AG20443 (cell line): Measurements from ENCODE around the gene RBM4B.
A peak's percentile ranks its signal among the peaks of the same experiment; 100 is the strongest.
"Not testable (repeated sequence)": the region's sequence is repeated elsewhere in the genome, so short reads cannot be mapped to it uniquely, and the experiment has no call there.

Source experiments
- DNase-seq: peaks from one replicate; pipeline ENCODE4 v3.0.0; 2012; ENCODE audit warnings: low spot score, mixed read lengths

RBM4B gene

DNA sequence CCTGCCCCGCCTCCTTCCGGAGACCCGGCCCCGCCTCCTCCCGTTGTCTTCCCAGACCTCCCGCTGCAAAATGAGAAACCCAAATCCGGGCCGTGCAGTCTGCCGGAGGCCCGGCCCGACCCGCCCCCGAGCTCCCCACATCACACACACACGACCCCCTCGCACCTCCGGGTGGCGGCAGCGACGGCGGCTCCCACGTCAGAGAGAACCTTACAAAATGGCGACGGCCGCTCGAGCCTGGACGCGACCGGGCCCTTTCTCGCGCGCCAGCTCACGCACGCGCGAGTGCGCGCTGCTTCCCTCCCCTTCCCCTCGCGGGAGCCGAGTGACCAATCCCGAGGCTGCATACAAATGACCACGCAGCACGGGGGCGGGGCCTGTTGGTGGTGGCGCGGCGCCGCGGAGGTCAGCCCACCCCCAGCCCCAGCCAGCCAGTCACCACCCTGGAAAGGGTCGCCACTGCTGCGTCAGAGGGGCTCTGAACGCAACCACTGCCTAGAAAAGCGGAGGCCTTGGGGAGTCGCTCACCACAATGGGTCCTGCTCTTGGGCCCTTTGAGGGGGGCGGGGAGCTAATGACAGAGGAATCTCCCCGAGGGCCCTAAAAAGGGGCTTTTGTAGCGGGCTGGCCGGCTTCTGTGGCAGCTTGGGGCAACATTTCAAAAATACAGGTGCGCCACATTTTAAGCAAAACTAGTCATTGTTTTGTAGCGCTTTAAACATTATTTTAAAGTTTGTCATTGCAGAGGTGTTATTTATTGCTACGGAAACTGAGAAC, at the start of gene RBM4B:
RBM4B (minus strand) TSS at position 289 of the 777 bp plus-strand sequence. CDS start 808 bp downstream, outside the sequence.
- peak; percentile 99 for DNase-seq

DNA sequence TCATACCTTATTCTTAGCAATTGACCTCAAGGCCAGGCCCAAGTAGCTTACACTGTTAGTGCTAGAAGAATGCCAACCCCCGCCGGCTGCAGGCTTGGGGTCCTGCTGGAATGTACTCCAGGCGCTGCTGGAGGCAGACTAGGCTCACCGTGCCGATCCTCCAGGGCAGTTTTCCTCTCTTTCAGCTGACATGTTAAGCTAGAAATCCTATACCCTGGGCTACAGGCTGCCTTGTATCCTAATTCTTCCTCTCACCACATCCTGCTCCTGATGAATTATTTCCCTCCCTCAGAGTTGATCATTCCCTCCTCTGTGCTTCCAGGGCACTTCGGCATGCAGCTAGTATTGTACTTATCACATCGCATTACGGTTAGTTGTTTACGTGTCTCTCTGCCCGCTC, 48.0 kb upstream of the RBM4B start:
- DNase-seq: no peak

GRCh38 chr11:66725114-66725513, 47.4 kb upstream of the RBM4B start:
- no peak for DNase-seq

DNA sequence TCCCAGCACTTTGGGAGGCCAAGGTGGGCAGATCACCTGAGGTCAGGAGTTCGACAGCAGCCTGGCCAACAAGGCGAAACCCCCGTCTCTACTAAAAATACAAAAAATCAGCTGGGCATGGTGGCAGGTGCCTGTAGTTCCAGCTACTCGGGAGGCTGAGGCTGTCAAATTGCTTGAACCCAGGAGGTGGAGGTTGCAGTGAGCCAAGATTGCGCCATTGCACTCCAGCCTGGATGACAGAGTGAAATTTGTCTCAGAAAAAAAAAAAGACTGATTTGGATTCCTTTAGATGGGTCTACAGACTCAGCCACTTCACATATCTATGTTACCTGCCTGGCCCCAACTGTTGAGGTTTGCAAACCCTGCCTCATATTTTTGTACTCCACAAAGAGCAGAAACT, 46.5 kb upstream of the RBM4B start:
- DNase-seq: not testable (repeated sequence)

DNA sequence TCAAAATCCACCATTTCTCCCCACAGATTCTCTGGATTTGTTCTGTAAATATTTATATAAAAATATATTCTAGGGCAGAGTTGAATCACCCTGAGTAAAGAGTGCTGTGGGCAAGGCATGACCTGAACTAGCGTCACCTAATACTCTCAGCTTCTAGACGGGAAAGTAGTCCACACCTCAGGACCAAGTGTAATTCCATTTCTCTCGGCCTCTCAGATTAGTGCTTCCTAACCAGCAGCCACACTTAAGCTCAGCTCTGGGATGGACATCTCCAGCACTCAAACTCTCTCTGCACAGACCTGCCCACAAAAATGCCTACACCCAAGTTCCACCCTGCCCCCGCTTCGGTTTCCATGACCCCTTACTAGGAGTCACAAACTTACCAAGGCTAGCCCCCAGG, 46.0 kb upstream of the RBM4B start:
- no peak for DNase-seq

DNA sequence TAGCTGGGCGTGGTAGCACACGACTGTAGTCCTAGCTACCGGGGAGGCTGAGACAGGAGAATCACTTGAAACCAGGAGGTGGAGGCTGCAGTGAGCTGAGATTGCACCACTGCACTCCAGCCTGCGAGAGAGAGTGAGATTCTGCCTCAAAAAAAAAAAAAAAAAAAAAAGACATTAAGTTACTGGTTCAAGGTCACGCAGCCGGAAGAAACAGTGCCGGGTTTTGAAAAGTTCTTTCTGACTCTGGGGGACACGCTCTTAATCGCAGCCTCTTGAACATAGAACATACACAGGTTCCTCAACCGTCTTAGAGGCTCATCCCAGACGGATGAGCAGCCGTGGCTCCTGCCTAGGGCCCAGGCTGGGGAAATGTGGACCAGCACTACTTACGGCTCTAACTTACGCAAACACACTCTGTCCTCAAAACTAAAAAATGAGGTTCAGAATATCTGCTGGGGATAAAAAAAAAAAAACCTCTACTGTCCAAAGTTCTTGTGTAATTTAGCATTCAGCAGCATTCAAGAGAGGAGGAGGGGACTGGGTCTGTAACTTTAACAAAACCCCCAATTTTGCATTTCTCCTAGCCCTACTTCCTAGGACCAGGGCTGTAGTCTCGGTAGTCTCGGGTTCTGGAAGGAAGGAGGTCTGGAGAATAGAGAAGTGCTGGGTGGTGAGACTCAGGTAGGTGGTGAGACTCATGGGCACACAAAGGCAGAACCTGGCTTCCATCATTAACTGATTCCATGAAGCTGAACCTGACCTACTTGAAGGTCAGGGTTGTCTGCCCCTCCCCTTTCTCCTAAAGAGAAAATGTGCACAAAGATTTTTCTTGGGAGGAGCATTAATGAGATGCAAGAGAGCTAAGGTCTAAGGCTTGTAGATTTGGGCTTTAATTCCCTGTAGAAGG, 45.3 kb upstream of the RBM4B start:
- no peak for DNase-seq

DNA sequence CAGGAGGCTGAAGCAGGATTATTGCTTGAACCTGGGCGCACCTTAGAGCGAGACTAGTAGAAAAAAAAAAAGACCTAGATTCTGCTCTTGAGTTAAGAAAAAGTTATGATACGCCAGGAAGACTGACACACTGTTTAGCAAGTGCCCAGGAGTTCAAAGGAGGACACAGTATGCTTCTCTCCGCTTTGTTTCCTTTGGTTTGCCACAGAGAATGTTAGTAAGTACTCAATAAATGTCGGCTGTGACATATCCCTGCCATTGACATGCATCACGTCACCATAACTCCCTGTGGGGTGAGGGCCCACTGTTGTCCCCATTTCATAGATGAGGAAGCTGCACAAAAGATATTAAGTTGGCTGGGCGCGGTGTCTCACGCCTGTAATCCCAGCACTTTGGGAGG, 44.3 kb upstream of the RBM4B start:
- DNase-seq: no peak

DNA sequence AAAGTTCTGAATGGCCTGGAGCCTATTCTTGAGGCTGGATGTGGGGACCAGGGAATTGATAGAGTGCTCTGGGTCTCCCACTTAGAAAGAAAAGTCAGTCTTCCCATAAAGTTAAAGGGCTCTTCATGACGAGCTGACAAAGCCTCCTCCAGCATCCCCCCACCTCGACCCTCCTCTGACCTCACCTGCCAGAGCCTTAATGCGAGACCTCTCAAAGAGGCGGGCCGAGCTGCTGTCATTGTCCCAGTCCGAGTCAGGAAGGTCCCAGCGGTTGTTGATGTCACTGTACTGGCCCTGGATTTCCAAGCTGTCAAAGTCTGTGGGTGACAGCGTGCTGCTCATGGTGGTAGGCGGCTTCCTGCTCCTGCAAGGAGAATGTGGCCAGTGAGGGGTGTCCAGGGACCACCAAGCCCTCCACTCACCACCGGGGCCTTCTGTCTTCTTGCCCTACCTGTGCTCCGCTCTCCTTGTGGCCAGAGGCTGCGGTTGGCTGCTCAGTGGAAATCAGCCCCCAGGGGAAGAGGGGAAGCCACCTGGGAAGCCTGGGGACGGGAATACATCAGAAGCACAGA, 43.3 kb upstream of the RBM4B start:
- DNase-seq: no peak

DNA sequence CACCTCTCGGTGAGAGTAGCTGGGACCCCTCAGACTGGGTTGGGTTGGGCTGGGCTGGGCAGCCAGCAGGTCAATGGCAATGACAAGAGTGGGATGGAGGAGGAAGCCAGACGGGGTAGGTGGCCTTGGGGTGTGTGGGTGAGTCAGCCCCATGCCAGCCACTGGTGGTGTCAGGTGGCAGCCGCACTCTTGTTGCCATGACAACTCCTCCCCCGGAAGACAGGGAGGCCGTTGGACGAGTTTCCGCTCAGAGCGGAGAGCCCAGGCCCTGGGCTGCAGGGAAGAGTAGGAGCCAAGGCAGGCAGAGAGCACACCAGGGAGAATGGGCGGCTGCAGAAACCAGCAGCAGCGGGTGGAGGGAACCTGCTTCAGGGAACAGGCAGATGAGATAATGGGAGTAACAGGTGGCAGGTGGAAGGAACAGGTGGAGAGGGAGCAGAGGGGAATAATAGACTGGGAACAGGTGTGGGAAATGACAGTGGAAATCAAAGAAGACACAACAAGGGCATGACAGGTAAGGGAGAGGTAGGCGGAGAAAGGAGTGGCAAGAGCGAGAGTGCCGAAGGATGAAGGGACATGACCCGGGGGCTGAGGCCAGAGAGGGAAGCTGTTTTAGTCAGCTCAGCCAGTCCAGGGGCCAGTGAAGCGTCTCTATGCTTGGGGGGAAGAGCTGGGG, 42.7 kb upstream of the RBM4B start:
- DNase-seq: peak; percentile 37

DNA sequence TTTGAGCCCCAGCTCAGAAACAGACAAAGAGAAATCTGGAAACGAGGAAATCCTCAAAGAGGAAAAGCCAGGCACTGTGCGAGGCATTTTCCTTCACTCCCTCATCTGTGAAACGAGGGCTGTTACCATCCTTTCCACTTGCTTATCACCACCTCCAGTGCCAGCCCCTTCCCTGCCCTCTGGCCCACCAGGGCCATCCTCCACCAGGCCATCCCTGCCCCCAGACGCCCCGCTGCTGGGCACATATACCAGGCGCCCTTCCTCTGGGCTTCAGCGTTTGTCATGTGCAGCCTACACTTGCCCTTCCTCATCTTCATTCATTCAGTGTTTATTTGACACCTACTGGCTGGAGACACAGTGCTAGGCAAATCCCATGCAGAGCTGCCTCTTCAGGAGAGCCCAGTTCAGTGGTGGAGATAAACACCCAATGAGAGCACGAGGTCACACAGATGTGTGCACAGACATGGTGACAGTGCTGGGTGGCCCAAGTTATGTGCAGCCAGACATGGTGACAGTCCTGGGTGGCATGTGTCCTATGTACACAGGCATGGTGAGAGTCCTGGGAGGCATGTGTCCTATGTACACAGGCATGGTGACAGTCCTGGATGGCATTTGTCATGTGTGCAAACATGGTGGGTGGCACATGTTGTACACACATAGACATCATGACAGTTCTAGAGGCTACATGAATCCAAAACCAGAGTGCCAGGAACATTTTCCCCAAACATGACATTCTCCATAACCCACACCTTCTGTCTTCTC, 41.6 kb upstream of the RBM4B start:
- no peak for DNase-seq

DNA sequence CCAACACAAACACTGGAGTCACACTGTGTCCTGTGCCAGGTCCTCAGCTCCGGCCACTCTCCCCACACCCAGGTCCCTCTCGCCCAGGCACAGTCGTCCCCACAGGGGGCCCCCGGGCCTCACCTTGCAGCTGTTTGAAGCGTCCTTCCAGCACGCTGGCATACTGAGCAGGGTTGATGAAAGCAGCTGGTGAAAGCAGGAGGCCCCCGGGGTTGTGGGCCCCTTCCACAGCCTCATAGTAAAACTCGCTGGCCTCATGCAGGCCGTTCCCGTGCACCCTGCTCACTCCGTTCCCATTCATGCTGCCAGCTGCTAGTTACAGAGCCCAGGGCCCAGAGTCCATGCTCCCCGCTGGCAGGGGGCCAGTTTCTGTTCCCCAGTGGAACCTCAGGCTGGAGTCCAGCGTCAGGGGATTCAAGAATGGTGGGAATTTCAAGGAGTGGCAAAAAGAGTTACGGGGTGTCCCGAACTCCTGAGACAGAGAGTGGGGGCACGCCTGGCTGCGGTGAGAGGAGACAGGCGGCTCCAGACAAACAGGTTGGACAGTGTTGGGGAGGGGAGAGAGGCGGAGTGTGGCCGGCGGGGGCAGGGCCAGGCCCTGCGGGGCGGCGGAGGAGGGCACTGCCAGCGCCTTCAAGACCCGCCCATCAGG, 40.8 kb upstream of the RBM4B start:
- DNase-seq: no peak

- DNase-seq: no peak
Measured at GRCh38 chr11:66717925-66718319, 40.2 kb upstream of the RBM4B start.

DNA sequence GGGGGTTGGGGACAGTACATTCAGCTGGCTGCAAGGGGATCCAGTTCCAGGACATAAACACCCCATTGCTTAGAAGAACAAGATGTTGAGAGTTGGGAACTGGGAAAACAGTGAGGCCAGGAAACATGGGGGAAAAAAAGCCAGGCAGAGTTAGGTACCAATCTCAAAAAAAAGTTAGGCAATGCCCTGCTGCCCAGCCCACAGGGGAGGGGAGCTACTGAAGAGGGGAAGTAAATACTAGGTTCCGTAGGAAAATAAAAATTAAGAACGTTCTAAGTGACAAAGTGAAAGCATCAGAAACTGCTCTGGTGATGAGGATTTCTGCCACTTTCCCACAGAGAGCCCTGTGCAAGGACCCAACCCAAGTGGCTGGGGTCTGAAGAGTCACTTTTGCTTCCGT, 39.3 kb upstream of the RBM4B start:
- no peak for DNase-seq

DNA sequence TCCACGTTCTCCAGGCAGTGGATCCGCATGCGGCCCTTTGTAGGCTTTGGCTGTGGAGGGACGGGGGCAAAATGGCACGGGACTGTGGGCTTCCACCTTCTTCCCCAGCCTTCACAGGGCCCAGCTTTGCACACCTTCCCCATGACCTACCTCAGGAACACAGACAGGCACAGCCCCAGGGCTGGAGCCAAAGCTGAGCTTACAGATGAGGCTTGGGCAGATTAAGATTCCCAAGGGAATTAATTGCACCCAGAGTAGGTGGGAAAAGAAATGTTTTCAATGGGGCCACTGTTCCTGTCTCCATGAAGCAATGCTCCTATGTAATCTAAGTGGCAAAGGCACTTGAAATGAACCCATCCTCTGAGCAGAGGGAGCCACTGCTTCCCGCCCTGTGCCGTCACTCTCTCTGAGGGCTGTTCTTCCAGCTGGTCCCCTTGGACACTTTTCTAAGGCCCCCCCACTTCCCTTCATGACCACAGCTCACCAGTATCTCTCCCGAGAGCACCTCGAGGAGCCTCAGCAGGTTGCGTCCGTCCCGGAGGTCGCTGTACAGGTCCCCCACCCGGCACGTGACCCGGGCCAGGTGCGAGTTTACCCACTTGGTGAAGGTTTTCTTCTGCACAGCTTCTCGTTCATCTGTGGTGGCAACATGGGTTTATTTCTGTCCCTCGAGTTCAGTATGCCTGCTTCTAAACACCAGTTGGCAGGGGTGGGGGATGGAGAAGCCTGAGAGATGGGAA, 37.8 kb upstream of the RBM4B start:
- DNase-seq: no peak

- no peak for DNase-seq
Measured at GRCh38 chr11:66713746-66714480, 36.2 kb upstream of the RBM4B start.

GRCh38 chr11:66710384-66710930, 32.8 kb upstream of the RBM4B start:
- no peak for DNase-seq

- DNase-seq: no peak
Measured at GRCh38 chr11:66708701-66709100, 31.0 kb upstream of the RBM4B start.

- DNase-seq: no peak
Measured at GRCh38 chr11:66708094-66708493, 30.4 kb upstream of the RBM4B start.

DNA sequence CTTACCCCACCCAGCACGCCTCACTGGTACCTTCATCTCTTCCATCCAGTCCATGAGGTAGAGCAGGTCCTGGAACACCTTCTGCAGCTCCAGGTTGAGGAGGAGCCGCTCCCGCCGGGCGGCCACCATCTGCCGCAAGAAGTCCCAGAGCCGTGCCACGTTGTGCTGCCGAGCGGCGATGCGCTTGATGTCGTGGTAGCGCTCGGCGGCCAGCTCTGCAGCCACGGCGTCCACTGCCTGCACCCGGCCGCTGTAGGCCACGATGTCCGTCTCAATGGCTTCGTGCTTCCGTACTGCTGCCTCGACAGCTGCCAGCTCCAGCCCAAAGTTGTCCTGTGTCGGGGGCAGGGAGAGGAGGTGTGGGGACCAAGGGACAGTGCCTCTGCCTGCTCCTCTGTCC, 29.8 kb upstream of the RBM4B start:
- no peak for DNase-seq
